ENCODE measurements around the gene SGSM2. TPM values are rescaled to one million over a fixed set of nuclear protein-coding genes. Genes with fewer than 3 reads are reported as not detected.

Gene SGSM2
- total and polyA plus RNA-seq, 5 donors from 2014 or later, result 5.6 to 107 (median 5.9) TPM

- Histone ChIP-seq H3K27ac (ENCODE audit: insufficient read depth, low read length, poor library complexity, severe bottlenecking) (no peak overlapping the region), H3K4me1 (ENCODE audit: control insufficient read depth, insufficient read depth, low read length, poor library complexity, severe bottlenecking) (no peaks in the 10 kb centered on the region), H3K27me3 (ENCODE audit: control insufficient read depth, insufficient read depth, low read length) (no peaks in the 10 kb centered on the region), H3K9me3 (ENCODE audit: control insufficient read depth in 2 of 2, low read length in 2 of 2) (no peaks in the 10 kb centered on the region), H3K4me3 (ENCODE audit: low read depth, low read length) (no peak overlapping the region), H3K36me3 (ENCODE audit: control insufficient read depth, insufficient read depth, low read length) (peaks cover 11% of the 10 kb centered on the region)
- Mint-ChIP-seq H3K9me3 (no peaks in the 10 kb centered on the region), H3K27ac (no peak overlapping the region), H3K36me3 (peaks cover 5% of the 10 kb centered on the region), H3K4me1 (no peaks in the 10 kb centered on the region), H3K4me3 (no peak overlapping the region), H3K27me3 (no peaks in the 10 kb centered on the region)
- DNase-seq (no peak), ATAC-seq (ENCODE audit: low read depth in 2 of 2) (no peak)
Observed at GRCh38 chr17:2371183-2372130, 34.2 kb downstream of the SGSM2 start.

GRCh38 chr17:2372180-2372579, 34.9 kb downstream of the SGSM2 start:
- Mint-ChIP-seq H3K4me1 (no peaks in the 10 kb centered on the region), H3K9me3 (no peaks in the 10 kb centered on the region), H3K4me3 (no peak overlapping the region), H3K27me3 (no peaks in the 10 kb centered on the region), H3K27ac (no peak overlapping the region), H3K36me3 (peaks cover 5% of the 10 kb centered on the region)
- DNase-seq (no peak), ATAC-seq (ENCODE audit: low read depth in 2 of 2) (no peak)
- no peaks in the 10 kb centered on the region for H3K4me1 ChIP-seq (ENCODE audit: control insufficient read depth, insufficient read depth, low read length, poor library complexity, severe bottlenecking)
- H3K27ac ChIP-seq (ENCODE audit: insufficient read depth, low read length, poor library complexity, severe bottlenecking), result no peak overlapping the region
- no peaks in the 10 kb centered on the region for H3K27me3 ChIP-seq (ENCODE audit: control insufficient read depth, insufficient read depth, low read length)
- H3K9me3 ChIP-seq (ENCODE audit: control insufficient read depth in 2 of 2, low read length in 2 of 2), result no peaks in the 10 kb centered on the region
- H3K4me3 ChIP-seq (ENCODE audit: low read depth, low read length), result no peak overlapping the region
- peaks cover 11% of the 10 kb centered on the region for H3K36me3 ChIP-seq (ENCODE audit: control insufficient read depth, insufficient read depth, low read length)

- DNase-seq, result no peak
- peaks cover 14% of the 10 kb centered on the region for H3K36me3 ChIP-seq (ENCODE audit: control insufficient read depth, insufficient read depth, low read length)
- H3K36me3 Mint-ChIP-seq, result peaks cover 5% of the 10 kb centered on the region
- no peaks in the 10 kb centered on the region for H3K9me3 Mint-ChIP-seq
- H3K4me1 ChIP-seq (ENCODE audit: control insufficient read depth, insufficient read depth, low read length, poor library complexity, severe bottlenecking), result no peaks in the 10 kb centered on the region
- no peaks in the 10 kb centered on the region for H3K27me3 ChIP-seq (ENCODE audit: control insufficient read depth, insufficient read depth, low read length)
- no peaks in the 10 kb centered on the region for H3K4me1 Mint-ChIP-seq
- H3K9me3 ChIP-seq (ENCODE audit: control insufficient read depth in 2 of 2, low read length in 2 of 2), result no peaks in the 10 kb centered on the region
- ATAC-seq (ENCODE audit: low read depth in 2 of 2), result no peak
- H3K4me3 ChIP-seq (ENCODE audit: low read depth, low read length), result no peak overlapping the region
- H3K27me3 Mint-ChIP-seq, result no peaks in the 10 kb centered on the region
- H3K27ac Mint-ChIP-seq, result peak overlapping the region in 1 of 3 donors; percentile 66
- no peak overlapping the region for H3K27ac ChIP-seq (ENCODE audit: insufficient read depth, low read length, poor library complexity, severe bottlenecking)
- no peak overlapping the region for H3K4me3 Mint-ChIP-seq
Observed at GRCh38 chr17:2372681-2373080, 35.4 kb downstream of the SGSM2 start.

- DNase-seq, result no peak
- Histone ChIP-seq H3K27me3 (ENCODE audit: control insufficient read depth, insufficient read depth, low read length) (no peaks in the 10 kb centered on the region), H3K36me3 (ENCODE audit: control insufficient read depth, insufficient read depth, low read length) (peaks cover 15% of the 10 kb centered on the region), H3K27ac (ENCODE audit: insufficient read depth, low read length, poor library complexity, severe bottlenecking) (no peak overlapping the region), H3K9me3 (ENCODE audit: control insufficient read depth in 2 of 2, low read length in 2 of 2) (no peaks in the 10 kb centered on the region), H3K4me1 (ENCODE audit: control insufficient read depth, insufficient read depth, low read length, poor library complexity, severe bottlenecking) (no peaks in the 10 kb centered on the region), H3K4me3 (ENCODE audit: low read depth, low read length) (no peak overlapping the region)
- H3K27ac Mint-ChIP-seq, result no peak overlapping the region
- no peaks in the 10 kb centered on the region for H3K4me1 Mint-ChIP-seq
- H3K4me3 Mint-ChIP-seq, result no peak overlapping the region
- no peaks in the 10 kb centered on the region for H3K27me3 Mint-ChIP-seq
- peaks cover 5% of the 10 kb centered on the region for H3K36me3 Mint-ChIP-seq
- no peaks in the 10 kb centered on the region for H3K9me3 Mint-ChIP-seq
- no peak for ATAC-seq (ENCODE audit: low read depth in 2 of 2)
Observed at GRCh38 chr17:2373179-2373578, 35.9 kb downstream of the SGSM2 start.

GRCh38 chr17:2374549-2375285, 37.4 kb downstream of the SGSM2 start:
- no peak overlapping the region for H3K27ac ChIP-seq (ENCODE audit: insufficient read depth, low read length, poor library complexity, severe bottlenecking)
- Mint-ChIP-seq H3K36me3 (peaks cover 5% of the 10 kb centered on the region), H3K4me1 (no peaks in the 10 kb centered on the region), H3K9me3 (no peaks in the 10 kb centered on the region), H3K27me3 (no peaks in the 10 kb centered on the region), H3K27ac (no peak overlapping the region), H3K4me3 (no peak overlapping the region)
- peaks cover 15% of the 10 kb centered on the region for H3K36me3 ChIP-seq (ENCODE audit: control insufficient read depth, insufficient read depth, low read length)
- H3K4me3 ChIP-seq (ENCODE audit: low read depth, low read length), result no peak overlapping the region
- no peak for DNase-seq
- ATAC-seq (ENCODE audit: low read depth in 2 of 2), result no peak
- H3K9me3 ChIP-seq (ENCODE audit: control insufficient read depth in 2 of 2, low read length in 2 of 2), result no peaks in the 10 kb centered on the region
- no peaks in the 10 kb centered on the region for H3K27me3 ChIP-seq (ENCODE audit: control insufficient read depth, insufficient read depth, low read length)
- H3K4me1 ChIP-seq (ENCODE audit: control insufficient read depth, insufficient read depth, low read length, poor library complexity, severe bottlenecking), result no peaks in the 10 kb centered on the region

GRCh38 chr17:2375406-2375805, 38.1 kb downstream of the SGSM2 start:
- Histone ChIP-seq H3K36me3 (ENCODE audit: control insufficient read depth, insufficient read depth, low read length) (peaks cover 17% of the 10 kb centered on the region), H3K27ac (ENCODE audit: insufficient read depth, low read length, poor library complexity, severe bottlenecking) (no peak overlapping the region), H3K4me1 (ENCODE audit: control insufficient read depth, insufficient read depth, low read length, poor library complexity, severe bottlenecking) (no peaks in the 10 kb centered on the region), H3K9me3 (ENCODE audit: control insufficient read depth in 2 of 2, low read length in 2 of 2) (no peaks in the 10 kb centered on the region), H3K4me3 (ENCODE audit: low read depth, low read length) (no peak overlapping the region), H3K27me3 (ENCODE audit: control insufficient read depth, insufficient read depth, low read length) (no peaks in the 10 kb centered on the region)
- Mint-ChIP-seq H3K36me3 (peaks cover 5% of the 10 kb centered on the region), H3K27ac (no peak overlapping the region), H3K4me1 (no peaks in the 10 kb centered on the region), H3K27me3 (no peaks in the 10 kb centered on the region), H3K4me3 (no peak overlapping the region), H3K9me3 (no peaks in the 10 kb centered on the region)
- DNase-seq, result no peak
- ATAC-seq (ENCODE audit: low read depth in 2 of 2), result no peak

GRCh38 chr17:2376107-2376506, 38.8 kb downstream of the SGSM2 start:
- DNase-seq (no peak), ATAC-seq (ENCODE audit: low read depth in 2 of 2) (no peak)
- Histone ChIP-seq H3K27me3 (ENCODE audit: control insufficient read depth, insufficient read depth, low read length) (no peaks in the 10 kb centered on the region), H3K4me1 (ENCODE audit: control insufficient read depth, insufficient read depth, low read length, poor library complexity, severe bottlenecking) (no peaks in the 10 kb centered on the region), H3K27ac (ENCODE audit: insufficient read depth, low read length, poor library complexity, severe bottlenecking) (no peak overlapping the region), H3K4me3 (ENCODE audit: low read depth, low read length) (no peak overlapping the region), H3K9me3 (ENCODE audit: control insufficient read depth in 2 of 2, low read length in 2 of 2) (no peaks in the 10 kb centered on the region), H3K36me3 (ENCODE audit: control insufficient read depth, insufficient read depth, low read length) (peaks cover 17% of the 10 kb centered on the region)
- Mint-ChIP-seq H3K9me3 (no peaks in the 10 kb centered on the region), H3K27ac (peak overlapping the region in 2 of 3 donors; percentile 29 to 31), H3K27me3 (no peaks in the 10 kb centered on the region), H3K36me3 (peaks cover 5% of the 10 kb centered on the region), H3K4me1 (no peaks in the 10 kb centered on the region), H3K4me3 (no peak overlapping the region)

Data from CD4-positive, CD25-positive, alpha-beta regulatory T cell (primary cell).